PC-3 (cell line): Measurements from ENCODE around the gene MICALL2.

ENCODE experiments used
- CTCF ChIP-seq: fragments of 300-600 bp; sonication (generic); conservative IDR thresholded peaks from 2 replicates; pipeline ENCODE4 v1.5.1; 2017; ENCODE audit warnings: antibody characterized with exemption, low read depth, mild to moderate bottlenecking, low read length
- EZH2 ChIP-seq: fragments of 300-600 bp; sonication (generic); IDR thresholded peaks from one replicate; pipeline ENCODE4 v1.6.1; 2017; ENCODE audit warnings: antibody characterized with exemption, mild to moderate bottlenecking, low read length; ENCODE audit not compliant: unreplicated experiment

DNA sequence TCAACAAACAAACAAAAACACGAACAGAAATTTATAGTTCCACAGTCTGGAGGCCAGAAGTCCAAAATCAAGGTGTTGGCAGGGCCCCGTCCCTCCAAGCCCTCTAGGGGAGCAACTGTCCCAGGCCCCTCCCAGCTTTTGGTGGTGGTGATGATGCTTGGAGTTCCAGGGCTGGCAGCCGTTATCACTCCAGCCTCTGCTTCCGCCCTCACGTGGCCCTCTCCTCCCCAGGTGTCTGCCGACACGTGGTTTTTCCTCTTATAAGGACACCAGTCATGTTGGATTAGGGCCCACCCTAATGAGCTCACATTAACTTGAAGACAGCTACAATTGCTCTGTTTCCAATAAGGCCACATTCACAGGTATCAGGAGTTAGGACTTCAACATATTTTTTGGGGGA, 49.7 kb downstream of the MICALL2 start:
- TF ChIP-seq CTCF: no peak
- TF ChIP-seq EZH2: no peak
